ENCODE results near the gene GAS2L1.

Gene GAS2L1

GRCh38 chr22:29306175-29306834, at the start of gene GAS2L1:
GAS2L1 (plus strand) TSS chr22:29306650; CDS start chr22:29308106, 1,456 bp downstream.
- DNase-seq (ENCODE audit: low spot score): peak; percentile 87

- no peak for DNase-seq (ENCODE audit: low spot score)
These were observed 48.7 kb upstream of the GAS2L1 start for GRCh38 chr22:29257751-29258181.

DNA sequence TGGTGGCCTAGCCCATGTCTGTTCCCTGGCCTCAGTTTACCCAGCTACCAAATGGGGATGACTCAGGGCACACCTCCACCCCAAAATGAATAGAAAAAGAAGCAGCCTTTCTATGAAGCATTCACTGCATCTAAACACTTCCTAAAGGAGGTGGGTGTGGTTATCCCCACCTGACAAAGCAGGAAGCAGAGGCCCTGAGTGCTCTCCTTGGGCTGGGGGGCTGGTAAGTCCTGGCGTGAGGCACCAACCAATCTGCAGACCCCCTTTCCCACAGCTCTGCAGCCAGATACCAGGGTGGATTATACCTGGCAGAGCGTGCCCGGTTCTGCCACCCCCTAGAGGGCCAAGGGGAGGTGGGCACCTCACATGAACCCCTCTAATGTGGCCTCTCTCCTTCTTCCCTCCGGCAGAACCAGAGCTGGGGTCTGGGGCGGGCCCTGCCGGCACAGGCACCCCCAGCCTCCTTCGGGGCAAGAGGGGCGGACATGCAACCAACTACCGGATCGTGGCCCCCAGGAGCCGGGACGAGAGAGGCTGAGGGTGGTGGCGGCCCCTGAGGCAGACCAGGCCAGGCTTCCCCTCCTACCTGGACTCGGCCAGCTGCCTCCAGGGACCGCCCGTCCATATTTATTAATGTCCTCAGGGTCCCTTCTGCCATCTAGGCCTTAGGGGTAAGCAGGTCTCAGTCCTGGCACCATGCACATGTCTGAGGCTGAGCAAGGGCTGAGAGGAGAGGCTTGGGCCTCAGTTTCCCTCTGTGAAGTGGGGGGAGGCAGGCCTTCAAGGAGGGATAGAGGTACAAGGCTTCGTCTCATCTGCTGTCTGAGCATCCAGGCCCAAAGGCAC, 47.8 kb upstream of the GAS2L1 start:
- no peak for DNase-seq (ENCODE audit: low spot score)

GRCh38 chr22:29259253-29259899, 47.1 kb upstream of the GAS2L1 start:
- no peak for DNase-seq (ENCODE audit: low spot score)

GRCh38 chr22:29260031-29260560, 46.4 kb upstream of the GAS2L1 start:
- DNase-seq (ENCODE audit: low spot score): no peak

- no peak for DNase-seq (ENCODE audit: low spot score)
These were observed 45.7 kb upstream of the GAS2L1 start for GRCh38 chr22:29260601-29261315.

DNA sequence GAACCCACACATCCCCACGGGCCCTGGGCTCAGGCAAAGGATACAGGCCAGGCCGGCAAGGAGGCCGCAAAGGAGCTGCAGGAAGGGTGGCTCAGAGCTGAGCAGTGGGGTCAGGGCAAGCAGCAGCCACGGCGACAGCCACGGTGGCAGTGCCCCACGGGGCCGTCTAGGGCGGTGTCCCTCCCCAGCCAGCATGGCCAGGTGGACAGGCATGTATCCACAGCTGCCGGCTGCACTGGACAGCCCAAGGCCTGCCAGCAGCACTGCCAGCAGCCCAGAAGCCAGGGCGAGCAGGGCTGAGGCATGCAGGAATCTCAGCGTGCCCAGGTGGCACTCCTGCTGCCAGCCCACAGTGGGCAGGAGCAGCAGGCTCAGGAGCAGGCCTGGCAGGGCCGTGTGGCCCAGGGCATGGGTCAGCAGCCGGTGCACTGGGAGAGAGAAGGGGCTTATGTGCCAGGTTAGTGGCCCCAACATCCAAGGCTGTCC, 42.6 kb upstream of the GAS2L1 start:
- DNase-seq (ENCODE audit: low spot score): no peak

DNA sequence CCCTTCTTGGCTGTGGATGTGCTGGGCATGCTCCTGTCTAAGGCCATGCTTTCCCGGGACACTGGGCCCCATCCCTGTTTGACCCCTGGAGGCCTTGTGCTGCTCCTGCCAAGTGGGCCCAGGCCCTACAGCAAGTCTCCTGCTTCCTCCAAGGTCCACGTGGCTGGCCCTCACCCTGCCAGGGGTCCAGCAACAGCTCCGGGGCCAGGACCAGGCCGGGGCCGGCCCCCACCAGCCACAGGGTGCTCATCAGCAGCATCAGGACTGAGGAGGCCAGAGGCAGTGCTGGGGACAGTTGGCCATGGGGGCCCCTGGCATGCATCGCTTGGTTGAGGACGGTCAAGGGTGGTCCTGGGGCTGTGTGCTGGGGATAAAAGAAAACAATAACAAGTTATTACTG, 41.1 kb upstream of the GAS2L1 start:
- no peak for DNase-seq (ENCODE audit: low spot score)

GRCh38 chr22:29265929-29266328, 40.5 kb upstream of the GAS2L1 start:
- DNase-seq (ENCODE audit: low spot score): no peak

DNA sequence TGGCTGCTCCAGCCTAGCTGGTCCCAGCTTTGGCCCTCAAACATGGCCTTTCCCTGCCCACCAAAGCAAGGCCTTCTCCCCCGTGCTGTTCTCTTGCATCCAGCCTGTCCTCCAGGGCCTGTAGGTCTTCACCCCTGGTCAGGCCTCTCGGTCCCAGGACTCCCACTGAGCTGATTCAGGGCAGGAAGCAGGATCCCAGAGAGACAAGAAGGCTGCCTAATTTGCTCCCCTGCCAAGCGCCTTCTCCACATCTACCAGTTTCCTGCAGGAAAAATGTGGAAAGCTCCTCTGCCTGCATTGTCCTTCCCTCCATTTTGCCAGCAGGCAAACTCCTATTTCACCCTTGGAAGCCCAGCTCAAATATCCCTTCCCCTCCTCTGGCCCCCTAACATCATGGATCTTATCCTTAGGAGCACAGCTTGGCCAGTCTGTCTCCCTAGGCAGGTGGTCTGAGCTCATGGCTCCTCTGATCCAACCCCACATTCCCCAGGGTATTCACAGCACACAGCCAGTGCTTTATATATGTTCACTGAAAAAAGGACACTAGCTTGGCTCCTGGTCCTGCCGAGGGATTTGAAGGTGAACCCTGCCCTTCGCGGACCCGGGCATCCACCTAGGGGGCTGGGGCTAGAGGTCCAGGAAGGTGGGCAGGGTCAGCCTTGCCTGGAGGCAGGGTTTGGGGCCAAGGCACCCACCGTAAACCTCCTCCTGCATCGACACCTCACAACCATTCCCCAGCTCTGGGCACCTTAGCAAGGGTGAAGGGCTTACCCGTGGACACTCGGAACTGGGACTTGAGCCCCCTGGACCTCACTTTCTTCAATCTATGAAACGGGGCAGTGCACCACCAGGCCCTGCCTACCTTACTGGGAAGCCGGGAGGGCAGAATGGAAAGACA, 39.6 kb upstream of the GAS2L1 start:
- no peak for DNase-seq (ENCODE audit: low spot score)

DNA sequence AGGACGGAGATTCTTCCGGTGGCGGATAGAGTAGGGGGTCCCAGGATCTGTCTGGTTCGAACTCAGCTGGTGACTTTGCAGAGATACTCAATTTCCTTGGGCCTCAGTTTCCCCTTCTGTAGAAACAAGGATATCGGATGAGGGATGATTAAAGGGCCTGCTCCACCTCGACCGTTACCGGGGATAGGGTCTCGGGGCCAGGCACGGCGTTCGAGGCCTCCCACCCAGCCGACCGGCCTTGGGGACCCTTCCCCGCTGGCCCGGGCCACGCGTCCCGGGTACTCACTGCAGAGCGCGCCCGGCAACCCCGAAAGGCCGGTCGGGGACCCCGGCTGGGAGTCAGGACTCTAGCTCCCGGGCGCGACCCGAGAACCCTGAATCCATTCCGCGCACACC, 39.0 kb upstream of the GAS2L1 start:
- DNase-seq (ENCODE audit: low spot score): no peak

DNA sequence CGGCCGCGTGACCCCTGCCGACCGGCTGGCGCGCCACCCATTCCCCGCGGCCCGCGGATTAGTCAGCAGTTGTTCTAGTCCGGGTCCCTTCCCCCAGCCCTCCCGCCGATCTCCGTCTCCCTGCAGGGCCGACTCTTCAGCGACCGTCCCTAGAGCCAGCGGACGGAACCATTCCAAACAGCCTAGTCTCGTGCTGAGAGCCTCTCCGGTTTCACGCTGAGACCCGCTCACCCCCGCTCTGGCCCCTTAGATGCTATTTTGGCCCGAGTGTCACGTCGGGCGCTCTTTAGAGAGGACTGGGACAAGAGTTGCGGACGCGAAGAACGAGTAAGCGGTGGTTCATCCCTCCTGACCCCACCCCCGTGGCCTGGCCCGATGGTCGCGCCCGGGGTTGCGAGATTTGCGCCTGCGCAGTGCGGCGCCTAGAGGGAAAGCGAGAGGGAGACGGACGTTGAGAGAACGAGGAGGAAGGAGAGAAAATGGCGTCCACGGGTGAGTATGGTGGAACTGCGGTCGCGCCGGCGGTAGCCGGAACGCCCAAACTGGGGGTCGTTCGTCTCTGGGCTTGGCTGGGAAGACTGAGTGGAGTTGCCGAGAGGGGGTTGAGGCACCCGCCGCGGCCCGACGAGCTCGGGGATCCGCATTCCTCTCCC, 38.5 kb upstream of the GAS2L1 start, which contains the start of the genes EWSR1 and RHBDD3:
Gene EWSR1, plus strand, starts transcription at position 411 of the 653 bp plus-strand sequence. Its CDS starts 69 bp downstream, at position 480.
Gene RHBDD3, minus strand, starts transcription at position 124 of the 653 bp plus-strand sequence. CDS start 2,355 bp downstream, outside the sequence.
- DNase-seq (ENCODE audit: low spot score): peak; percentile 98

DNA sequence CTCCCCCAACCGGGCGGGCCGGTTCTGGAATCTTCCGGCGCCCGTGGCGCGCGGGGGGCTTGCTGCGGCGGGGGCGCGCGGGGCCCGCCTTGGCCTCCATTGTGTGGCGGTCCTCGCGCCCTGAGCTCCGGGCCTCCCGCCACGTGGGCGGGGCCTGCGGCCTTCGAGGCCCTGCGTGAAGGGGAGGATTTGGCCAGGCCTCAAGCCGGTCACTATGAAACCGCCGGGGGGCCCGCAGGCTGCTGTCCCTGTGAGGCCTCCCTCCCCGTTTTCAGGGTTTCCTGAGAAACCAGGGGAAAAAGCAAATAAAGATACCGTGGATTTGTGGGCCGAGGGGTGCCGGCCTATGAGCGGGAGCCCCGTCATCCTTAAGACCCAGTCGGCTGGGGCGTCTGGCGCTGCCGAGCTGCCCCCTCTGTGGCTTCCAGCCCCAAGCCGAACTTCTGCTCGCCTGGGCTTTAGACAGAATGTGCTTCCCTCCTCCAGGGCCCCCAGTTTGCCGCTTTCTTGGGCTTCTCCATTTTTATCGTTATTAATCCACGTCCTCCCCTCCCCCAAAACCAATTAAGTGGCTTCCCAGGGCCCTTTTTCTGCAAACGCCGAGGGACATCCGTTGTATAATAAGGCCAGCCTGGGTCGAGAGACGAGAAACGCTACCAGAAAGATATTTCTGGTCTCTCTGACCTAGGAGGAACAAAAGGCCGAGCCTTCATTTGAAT, 37.8 kb upstream of the GAS2L1 start:
- no peak for DNase-seq (ENCODE audit: low spot score)

GRCh38 chr22:29269230-29269604, 37.2 kb upstream of the GAS2L1 start:
- no peak for DNase-seq (ENCODE audit: low spot score)

GRCh38 chr22:29269731-29270474, 36.5 kb upstream of the GAS2L1 start:
- no peak for DNase-seq (ENCODE audit: low spot score)

DNA sequence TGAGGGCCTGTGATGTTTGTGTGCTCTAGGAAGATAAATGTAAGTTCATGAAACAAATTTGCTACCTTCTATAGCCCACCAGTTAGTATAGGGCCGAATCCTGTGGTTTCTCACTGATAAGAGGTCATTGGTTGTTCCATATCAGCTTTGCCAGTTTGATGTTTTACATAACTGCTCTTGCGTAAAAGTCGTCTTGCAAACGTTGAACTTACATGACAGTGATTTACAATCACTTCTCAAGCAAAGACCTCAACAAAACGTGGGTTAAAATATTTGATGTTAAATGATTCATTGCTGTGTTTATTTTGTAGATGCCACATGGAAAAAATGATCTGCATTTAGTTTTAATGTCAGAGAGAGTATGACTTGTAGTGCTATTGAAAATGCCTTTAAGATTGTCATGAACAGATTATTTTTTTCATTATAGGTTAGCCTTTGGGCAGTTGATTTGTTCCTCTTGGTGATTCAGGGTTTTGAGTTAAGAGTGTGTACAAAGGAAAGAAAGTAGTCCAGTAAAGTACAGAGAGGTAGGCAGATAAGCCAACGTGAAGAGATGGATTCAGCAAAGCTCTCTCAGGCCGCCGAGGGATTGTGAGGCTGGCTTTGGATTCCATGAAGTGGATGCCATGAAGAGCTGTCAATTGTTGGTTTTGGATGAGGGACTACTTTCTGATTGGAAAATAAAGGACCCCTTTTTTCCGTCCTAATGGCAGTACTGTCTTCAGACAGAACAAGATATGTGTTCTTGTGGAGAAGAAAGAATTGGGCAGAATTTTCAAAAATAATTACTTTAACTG, 35.8 kb upstream of the GAS2L1 start:
- no peak for DNase-seq (ENCODE audit: low spot score)

- DNase-seq (ENCODE audit: low spot score): no peak
These were observed 33.8 kb upstream of the GAS2L1 start for GRCh38 chr22:29272624-29273023.

DNA sequence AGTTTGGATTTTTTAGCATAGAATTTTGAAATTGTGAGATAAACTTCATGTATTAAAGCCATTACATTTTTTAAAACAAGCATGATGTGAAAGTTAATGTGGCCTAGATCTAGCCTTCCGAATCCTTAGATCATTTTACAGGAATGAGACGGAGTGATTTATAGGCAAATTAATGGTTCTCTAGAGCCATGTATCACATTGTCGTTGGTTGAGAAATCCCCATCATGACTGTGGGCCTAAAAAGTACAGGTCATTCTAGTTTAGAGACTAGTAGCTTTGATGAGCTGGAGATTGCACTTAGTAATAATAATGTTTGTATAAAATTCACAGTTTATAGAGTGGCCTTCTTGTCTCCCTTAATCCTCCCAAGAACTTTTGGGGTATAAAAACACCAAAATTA, 31.3 kb upstream of the GAS2L1 start:
- no peak for DNase-seq (ENCODE audit: low spot score)
